ENCODE data around the gene BARX2.
A peak's percentile ranks its signal among the peaks of the same experiment; 100 is the strongest.
"Not testable (repeated sequence)": the region's sequence is repeated elsewhere in the genome, so short reads cannot be mapped to it uniquely, and the experiment has no call there.

The BARX2 gene

DNA sequence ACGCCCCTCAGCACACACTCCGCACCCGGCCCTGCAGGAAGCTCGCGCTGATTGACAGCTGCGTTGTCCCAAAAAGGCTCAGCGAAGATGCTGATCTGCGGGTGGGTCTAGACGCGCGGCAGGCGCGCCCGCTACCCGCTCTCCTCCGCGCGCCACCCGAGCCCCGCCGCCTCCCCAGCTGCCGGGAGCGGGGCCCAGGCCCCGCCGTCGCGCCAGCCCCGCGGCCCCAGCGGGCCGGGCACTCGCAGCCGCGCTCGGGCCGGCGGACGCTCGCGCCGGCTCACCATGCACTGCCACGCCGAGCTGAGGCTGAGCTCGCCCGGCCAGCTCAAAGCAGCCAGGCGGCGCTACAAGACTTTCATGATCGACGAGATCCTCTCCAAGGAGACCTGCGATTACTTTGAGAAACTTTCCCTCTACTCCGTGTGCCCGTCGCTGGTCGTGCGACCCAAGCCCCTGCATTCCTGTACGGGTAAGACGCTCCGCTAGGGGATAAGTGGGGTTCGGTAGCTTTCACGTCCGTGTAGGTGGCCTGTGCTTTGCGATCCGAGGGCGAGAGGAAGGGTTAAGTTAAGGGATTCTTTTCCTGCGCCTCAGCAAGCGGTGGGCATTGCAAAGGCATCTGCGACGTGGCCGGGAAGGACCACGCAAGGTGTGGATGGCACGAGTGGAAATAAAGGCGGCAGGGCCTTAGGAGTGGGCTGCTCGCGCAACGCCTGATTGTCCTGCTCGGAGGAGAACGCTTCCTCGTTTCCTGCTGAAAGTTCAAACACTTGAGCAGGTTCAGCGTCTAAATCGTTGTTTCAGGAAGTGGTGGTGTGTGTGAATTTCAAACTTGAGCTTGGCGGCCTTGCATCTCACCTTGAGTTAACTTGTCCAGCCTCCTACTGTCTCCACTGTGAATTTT, at the start of gene BARX2:
Gene BARX2, plus strand, starts transcription at position 98 of the 907 bp plus-strand sequence. Its CDS starts 188 bp downstream, at position 286.
- peak; percentile 3 to 13 for DNase-seq
- TF ChIP-seq POLR2A (IDR thresholded peaks at IDR 0.05; ENCODE audit: low read length) (no peak), GATA1 (IDR thresholded peaks at IDR 0.05; ENCODE audit: low read depth, low read length) (no peak)

- TF ChIP-seq GATA1 (IDR thresholded peaks at IDR 0.05; ENCODE audit: low read depth, low read length) (no peak), POLR2A (IDR thresholded peaks at IDR 0.05; ENCODE audit: low read length) (no peak)
- DNase-seq: no peak
These were observed 48.7 kb upstream of the BARX2 start for GRCh38 chr11:129326921-129327320.

- not testable (repeated sequence) for DNase-seq
These were observed 47.9 kb upstream of the BARX2 start for GRCh38 chr11:129327708-129328107.

GRCh38 chr11:129328756-129329155, 46.9 kb upstream of the BARX2 start:
- TF ChIP-seq POLR2A (IDR thresholded peaks at IDR 0.05; ENCODE audit: low read length) (no peak), GATA1 (IDR thresholded peaks at IDR 0.05; ENCODE audit: low read depth, low read length) (no peak)
- DNase-seq: no peak

DNA sequence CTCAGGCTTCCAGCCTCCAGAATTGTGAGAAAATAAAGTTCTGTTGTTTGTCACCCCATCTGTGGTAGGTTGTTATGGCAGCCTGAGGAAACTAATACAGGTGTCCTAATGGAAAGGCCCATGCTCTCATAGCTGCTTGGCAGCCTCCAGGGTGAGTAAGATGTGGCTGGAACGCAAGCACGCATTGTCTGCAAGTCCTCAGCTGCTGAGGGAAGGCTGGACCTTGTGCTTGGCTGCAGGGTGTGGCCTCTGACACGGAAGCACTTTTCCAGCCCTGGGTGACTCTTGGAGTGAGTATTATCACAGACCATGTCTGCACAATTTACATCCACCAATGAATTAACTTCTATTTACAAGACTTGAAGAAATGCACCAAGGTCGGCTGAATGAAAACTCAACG, 44.4 kb upstream of the BARX2 start:
- no peak for DNase-seq
- TF ChIP-seq GATA1 (IDR thresholded peaks at IDR 0.05; ENCODE audit: low read depth, low read length): no peak
- no peak for TF ChIP-seq POLR2A (IDR thresholded peaks at IDR 0.05; ENCODE audit: low read length)

GRCh38 chr11:129331871-129332274, 43.8 kb upstream of the BARX2 start:
- DNase-seq: peak; percentile 72 to 73
- TF ChIP-seq GATA1 (IDR thresholded peaks at IDR 0.05; ENCODE audit: low read depth, low read length) (no peak), POLR2A (IDR thresholded peaks at IDR 0.05; ENCODE audit: low read length) (no peak)

GRCh38 chr11:129333873-129334272, 41.8 kb upstream of the BARX2 start:
- TF ChIP-seq POLR2A (IDR thresholded peaks at IDR 0.05; ENCODE audit: low read length) (no peak), GATA1 (IDR thresholded peaks at IDR 0.05; ENCODE audit: low read depth, low read length) (no peak)

DNA sequence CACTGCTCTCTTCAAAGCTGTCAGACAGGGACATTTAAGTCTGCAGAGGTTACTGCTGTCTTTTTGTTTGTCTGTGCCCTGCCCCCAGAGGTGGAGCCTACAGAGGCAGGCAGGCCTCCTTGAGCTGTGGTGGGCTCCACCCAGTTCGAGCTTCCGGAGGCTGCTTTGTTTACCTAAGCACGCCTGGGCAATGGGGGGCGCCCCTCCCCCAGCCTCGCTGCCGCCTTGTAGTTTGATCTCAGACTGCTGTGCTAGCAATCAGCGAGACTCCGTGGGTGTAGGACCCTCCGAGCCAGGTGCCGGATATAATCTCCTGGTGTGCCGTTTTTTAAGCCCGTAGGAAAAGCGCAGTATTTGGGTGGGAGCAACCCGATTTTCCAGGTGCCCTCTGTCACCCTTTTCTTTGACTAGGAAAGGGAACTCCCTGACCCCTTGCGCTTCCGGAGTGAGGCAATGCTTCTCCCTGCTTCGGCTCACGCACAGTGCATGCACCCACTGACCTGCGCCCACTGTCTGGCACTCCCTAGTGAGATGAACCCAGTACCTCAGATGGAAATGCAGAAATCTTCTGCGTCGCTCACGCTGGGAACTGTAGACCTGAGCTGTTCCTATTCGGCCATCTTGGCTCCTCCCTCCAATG, 31.2 kb upstream of the BARX2 start:
- DNase-seq: not testable (repeated sequence)

More at GRCh38 chr11:129333873-129334272, 41.8 kb upstream of the BARX2 start:
- DNase-seq: no peak

GRCh38 chr11:129346916-129347315, 28.7 kb upstream of the BARX2 start:
- no peak for DNase-seq
- TF ChIP-seq GATA1 (IDR thresholded peaks at IDR 0.05; ENCODE audit: low read depth, low read length) (no peak), POLR2A (IDR thresholded peaks at IDR 0.05; ENCODE audit: low read length) (no peak)

- TF ChIP-seq POLR2A (IDR thresholded peaks at IDR 0.05; ENCODE audit: low read length) (no peak), GATA1 (IDR thresholded peaks at IDR 0.05; ENCODE audit: low read depth, low read length) (no peak)
- no peak for DNase-seq
These were observed 26.8 kb upstream of the BARX2 start for GRCh38 chr11:129348813-129349212.

DNA sequence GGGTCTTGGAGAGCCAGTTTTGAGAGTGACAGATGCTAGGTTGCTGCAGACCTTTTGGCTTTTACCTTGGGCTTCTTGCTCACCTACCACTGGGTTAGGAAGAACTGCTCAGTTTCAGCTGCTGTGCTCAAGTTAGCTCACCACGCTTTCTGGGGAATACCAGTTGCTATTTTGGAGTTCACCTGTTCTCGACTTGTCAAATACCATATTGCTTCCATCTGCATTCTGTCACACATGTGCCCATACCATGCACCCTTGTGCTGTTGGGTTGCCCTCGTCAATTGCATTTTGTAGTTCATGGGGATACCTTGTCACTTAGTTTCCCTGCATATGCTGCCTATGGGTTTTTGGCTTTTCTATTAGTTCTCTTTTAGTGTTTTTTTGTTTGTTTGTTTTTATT, 23.0 kb upstream of the BARX2 start:
- DNase-seq: no peak
- TF ChIP-seq GATA1 (IDR thresholded peaks at IDR 0.05; ENCODE audit: low read depth, low read length) (no peak), POLR2A (IDR thresholded peaks at IDR 0.05; ENCODE audit: low read length) (no peak)

- TF ChIP-seq POLR2A (IDR thresholded peaks at IDR 0.05; ENCODE audit: low read length) (no peak), GATA1 (IDR thresholded peaks at IDR 0.05; ENCODE audit: low read depth, low read length) (no peak)
- no peak for DNase-seq
These were observed 21.0 kb upstream of the BARX2 start for GRCh38 chr11:129354691-129355090.

GRCh38 chr11:129359748-129360147, 15.9 kb upstream of the BARX2 start:
- TF ChIP-seq POLR2A (IDR thresholded peaks at IDR 0.05; ENCODE audit: low read length) (no peak), GATA1 (IDR thresholded peaks at IDR 0.05; ENCODE audit: low read depth, low read length) (no peak)
- DNase-seq: no peak

DNA sequence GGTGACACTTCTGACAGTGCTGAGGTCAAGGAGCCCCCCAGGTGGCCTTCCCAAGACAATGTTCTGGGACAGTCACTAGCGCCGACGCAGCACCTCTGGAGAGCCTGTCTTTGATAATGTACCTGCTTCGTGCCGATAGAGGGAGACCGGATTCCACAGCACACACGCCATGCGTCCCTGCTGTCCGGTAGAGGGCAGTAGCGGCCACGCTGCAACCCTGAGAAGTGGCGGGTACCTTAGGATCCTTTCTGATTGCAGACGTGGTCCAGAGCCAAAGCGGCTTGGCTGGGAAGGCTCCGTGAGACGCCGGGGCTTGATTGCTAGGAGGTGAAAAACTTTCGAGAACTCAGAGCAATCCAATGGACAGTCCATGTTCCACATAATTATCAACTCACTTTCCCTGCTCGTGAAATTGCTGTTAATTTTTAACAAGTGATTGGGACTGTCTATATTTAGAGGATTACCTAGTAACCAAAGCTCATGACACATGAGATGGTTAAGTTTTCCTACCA, 11.4 kb upstream of the BARX2 start:
- DNase-seq: peak; percentile 78 to 84
- no peak for TF ChIP-seq POLR2A (IDR thresholded peaks at IDR 0.05; ENCODE audit: low read length)

DNA sequence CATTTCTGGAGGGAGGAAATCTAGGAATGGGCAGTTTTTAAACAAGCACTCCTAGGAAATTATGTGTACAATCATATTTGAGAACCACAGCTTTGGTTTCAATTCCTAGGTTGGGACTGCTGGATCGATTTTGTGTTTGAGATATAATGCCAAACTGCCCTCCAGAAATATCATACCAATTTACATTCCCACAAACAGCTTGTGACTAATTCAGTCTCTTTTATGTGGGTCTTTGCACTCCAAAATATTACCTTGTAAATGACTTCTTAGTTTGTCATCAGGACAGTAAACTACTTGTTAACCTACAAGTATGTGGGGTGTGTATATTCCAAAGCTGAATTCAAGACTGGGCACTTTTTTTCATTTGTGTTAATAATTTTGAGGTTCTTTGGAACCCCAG, 9.8 kb upstream of the BARX2 start:
- TF ChIP-seq GATA1 (IDR thresholded peaks at IDR 0.05; ENCODE audit: low read depth, low read length): no peak
- no peak for TF ChIP-seq POLR2A (IDR thresholded peaks at IDR 0.05; ENCODE audit: low read length)
- DNase-seq: no peak
